ELR (cell line): Measurements from ENCODE around the gene MAD2L1BP.
"Not testable (repeated sequence)": the region's sequence is repeated elsewhere in the genome, so short reads cannot be mapped to it uniquely, and the experiment has no call there.

Source experiments
- DNase-seq: peaks from one replicate; pipeline ENCODE4 v3.0.0-alpha.2; 2015; ENCODE audit warnings: low read depth

The MAD2L1BP gene

GRCh38 chr6:43627008-43627825, 8.4 kb upstream of the MAD2L1BP start:
- DNase-seq = peak; percentile 99

- peak; percentile 69 for DNase-seq
These were observed 7.1 kb upstream of the MAD2L1BP start for GRCh38 chr6:43628393-43629103.

GRCh38 chr6:43629104-43629504, 6.5 kb upstream of the MAD2L1BP start, which contains the start of gene GTPBP2:
Gene GTPBP2 (minus strand): TSS chr6:43629264. CDS start chr6:43629162, 102 bp downstream.
- peak; percentile 100 for DNase-seq

GRCh38 chr6:43629505-43630300, 5.9 kb upstream of the MAD2L1BP start:
- DNase-seq = peak; percentile 99

DNA sequence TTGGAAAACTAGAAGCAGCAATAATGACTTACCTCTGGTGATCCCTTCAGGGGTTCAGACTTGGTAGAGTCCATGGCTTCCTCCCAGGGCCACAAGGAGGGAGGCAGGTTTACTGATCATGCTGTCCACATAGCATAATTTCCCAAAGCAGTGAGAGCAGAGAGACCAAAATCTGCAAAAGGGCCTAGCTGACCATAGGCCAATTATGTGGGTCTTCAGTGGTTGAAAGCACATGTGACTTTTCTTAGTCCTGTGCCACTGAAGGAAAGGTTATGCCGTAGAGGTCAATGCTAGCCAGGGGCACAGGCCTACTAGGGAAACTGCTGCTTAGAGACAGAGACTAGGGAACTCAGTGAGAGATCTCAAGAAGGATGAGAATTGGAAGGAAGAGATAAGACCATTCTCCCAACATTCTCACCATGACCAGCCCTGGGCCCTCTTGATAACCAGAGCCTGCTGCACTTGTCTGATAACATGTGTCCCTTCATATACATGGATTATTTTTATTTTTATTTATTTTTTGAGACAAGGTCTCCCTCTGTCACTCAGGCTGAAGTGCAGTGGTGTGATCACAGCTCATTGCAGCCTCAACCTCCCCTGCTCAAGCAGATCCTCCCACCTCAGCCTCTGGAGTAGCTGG, 4.5 kb upstream of the MAD2L1BP start:
- no peak for DNase-seq

GRCh38 chr6:43633002-43633401, 2.6 kb upstream of the MAD2L1BP start:
- DNase-seq = not testable (repeated sequence)

- no peak for DNase-seq
These were observed 837 bp upstream of the MAD2L1BP start for GRCh38 chr6:43634702-43635303.

- DNase-seq = no peak
These were observed 644 bp downstream of the MAD2L1BP start for GRCh38 chr6:43636308-43636659.

DNA sequence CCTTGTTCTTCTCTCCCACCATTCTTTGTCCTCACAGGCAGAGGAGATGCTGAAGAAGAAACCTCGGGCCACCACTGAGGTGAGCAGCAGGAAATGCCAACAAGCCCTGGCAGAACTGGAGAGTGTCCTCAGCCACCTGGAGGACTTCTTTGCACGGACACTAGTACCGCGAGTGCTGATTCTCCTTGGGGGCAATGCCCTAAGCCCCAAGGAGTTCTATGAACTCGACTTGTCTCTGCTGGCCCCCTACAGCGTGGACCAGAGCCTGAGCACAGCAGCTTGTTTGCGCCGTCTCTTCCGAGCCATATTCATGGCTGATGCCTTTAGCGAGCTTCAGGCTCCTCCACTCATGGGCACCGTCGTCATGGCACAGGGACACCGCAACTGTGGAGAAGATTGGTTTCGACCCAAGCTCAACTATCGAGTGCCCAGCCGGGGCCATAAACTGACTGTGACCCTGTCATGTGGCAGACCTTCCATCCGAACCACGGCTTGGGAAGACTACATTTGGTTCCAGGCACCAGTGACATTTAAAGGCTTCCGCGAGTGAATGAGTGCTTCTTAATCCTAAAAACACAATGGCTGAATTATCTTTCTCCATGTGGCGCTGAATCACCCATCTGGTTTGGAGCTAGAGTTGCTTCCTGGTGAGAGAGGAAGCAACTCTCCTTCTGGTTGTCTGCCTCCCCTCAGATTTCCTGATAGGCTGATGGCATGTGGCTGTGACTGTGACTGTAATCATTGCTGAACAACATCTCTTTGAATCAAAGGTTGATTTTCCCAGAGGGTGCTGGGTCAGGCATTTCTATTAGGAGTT, 4.6 kb downstream of the MAD2L1BP start:
- peak; percentile 28 for DNase-seq

DNA sequence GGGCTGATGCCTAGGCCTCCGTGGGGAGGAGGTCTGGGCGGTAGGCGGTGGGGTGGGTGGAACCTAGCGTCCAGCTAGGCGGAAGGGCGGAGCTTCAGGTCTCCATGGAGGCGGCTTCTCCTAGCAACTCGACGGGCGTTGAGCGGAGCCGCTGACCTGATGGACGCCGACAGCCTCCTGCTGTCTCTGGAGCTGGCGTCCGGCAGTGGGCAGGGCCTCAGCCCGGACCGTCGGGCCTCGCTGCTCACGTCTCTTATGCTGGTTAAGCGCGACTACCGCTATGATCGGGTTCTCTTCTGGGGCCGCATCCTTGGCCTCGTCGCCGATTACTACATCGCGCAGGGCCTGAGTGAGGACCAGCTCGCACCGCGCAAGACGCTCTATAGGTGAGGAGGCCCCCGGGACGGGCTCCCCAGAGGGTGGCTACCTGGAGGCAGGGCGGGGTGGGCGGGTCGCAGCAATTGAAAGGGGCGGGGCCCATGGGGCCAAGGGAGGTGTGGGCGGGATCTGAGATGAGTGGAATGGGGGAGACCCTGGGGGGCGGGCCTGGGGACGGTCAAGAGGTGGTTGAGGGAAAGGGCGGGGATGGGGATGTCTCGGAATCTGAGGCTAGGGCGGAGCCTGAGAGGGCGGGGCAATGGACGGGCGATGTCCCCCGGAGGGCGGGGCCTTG, 9.4 kb downstream of the MAD2L1BP start, which contains the start of gene RSPH9:
RSPH9 (plus strand) TSS at position 97 of the 673 bp plus-strand sequence; CDS start at position 160, 63 bp downstream.
- peak; percentile 58 for DNase-seq

DNA sequence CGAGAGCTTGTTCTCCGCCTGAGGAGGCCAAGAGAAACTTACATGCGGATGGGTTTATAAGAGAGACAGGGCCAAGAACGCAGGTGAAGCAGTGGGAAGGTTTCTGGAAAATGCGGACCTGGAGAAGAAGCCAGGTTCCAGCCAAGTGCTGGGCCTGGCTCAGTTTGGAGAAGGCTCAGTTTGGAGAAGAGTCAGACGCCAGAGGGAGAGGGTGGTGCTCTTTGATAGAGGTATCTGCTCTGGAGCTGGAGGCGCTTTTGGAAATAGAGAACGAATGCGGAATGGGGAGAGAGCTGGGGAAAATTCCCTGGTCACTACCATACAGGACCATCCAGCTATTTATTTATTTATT, 9.9 kb downstream of the MAD2L1BP start:
- DNase-seq = no peak

DNA sequence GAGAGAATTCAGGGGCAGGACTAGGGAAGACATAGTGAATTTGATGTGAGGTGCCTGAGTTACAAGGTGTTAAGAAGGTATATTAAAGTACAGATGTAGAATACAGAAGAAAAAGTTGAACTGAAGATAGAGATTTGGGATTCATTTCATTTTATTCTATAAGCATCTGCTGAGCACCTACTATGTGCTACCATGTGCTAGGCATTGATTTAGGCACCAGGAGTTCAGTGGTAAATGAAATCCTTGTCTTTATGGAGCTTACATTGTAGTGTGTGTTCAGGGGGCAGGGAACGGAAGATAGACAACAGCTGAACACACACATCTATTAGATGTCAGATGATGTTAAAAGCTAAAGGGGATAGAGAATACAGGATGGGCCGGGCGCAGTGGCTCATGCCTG, 12.0 kb downstream of the MAD2L1BP start:
- no peak for DNase-seq

DNA sequence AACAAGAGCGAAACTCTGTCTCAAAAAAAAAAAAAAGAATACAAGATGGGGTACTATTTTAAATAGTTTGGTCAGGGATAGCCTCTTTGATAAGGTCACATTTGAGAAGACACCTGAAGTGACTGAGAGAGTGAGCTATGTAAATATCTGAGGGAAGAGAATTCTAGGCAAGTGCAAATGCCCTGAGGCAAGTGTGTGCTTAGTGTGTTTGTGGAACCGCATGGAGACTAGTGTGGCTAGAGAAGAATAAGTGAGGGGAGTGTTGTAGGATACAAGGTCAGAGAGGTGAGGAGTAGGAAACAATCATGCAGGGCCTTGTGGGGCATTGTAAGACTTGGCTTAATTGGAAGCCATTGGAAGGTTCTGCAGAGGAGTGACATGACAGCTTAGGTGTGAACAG, 12.6 kb downstream of the MAD2L1BP start:
- no peak for DNase-seq

GRCh38 chr6:43652822-43653221, 17.2 kb downstream of the MAD2L1BP start:
- not testable (repeated sequence) for DNase-seq

DNA sequence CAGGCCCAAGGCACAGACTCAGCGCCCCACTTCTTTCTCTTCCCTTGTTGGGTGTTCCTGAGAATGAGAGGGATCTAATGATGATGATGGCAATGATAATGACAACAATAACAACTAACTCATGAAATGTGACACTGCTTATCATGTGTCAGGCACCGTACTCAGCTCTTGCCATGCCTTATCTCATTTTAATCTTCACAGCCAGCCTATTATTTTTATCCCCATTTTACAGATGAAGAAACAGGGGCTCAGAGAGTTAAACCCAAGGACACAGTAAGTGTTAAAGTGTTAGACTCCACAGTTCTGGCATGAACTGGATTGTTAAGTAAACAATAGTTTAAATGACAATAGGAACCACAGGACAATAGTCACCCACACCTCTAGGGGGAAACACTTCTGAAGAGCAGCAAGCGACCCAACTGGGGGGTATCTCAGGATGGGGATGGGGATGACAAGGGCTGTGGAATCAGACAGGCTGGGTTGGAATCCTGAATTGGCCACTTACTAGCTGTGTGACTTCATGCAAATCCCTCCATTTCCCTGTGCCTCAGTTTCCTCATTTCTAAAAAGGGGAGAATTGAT, 21.7 kb downstream of the MAD2L1BP start:
- DNase-seq = no peak

- DNase-seq = peak; percentile 21
These were observed 22.5 kb downstream of the MAD2L1BP start for GRCh38 chr6:43658161-43658560.

DNA sequence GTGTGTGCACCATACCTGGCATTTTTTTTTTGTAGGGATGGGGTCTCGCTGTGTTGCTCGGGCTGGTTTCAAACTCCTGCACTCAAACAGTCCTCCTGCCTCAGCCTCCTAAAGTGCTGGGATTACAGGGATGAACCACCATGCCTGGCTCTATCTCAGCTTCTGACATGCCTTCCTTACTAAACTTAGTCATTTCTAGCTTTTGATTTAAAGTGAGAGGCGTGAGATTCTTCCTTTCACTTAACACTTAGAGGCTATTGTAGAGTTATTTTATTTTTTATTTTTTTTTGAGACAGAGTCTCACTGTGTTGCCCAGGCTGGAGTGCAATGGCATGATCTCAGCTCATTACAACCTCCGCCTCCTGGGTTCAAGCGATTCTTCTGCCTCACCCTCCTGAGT, 27.3 kb downstream of the MAD2L1BP start:
- not testable (repeated sequence) for DNase-seq

GRCh38 chr6:43665376-43665775, 29.7 kb downstream of the MAD2L1BP start:
- DNase-seq = peak; percentile 52

DNA sequence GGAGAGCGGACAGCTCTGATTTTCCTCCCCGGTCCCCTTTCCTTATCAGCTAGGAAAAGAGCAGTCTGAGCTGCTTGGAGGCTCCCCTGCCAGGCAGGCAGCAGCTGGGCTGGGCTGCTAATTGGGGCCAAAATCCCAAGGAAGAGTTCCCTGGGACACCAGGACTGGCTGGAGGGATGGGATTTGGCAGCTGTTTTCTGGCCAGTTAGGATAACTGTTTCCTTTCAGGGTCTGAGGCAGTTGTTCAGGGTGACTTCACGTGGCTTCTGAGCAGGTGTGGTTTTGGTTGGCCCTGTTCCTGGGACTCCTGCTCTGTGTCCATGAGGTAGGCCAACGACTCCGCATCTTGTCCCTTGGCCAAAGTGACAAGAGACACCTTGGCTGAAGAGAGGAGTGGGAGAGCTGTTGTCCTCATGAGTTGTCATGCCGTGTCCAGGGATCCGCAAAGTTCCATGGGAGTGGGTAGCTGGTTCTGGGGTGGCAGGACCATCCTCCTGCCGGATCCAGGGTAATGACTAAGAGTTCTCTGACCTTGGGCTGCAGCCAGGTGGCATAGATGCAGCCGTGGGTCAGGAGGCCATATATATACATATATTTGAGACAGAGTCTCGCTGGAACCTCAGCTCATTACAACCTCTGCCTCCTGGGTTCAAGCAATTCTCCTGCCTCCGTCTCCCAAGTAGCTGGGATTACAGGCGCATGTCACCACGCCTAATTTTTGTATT, 30.7 kb downstream of the MAD2L1BP start:
- no peak for DNase-seq
